Measurements from ENCODE around the gene KCTD6.

The KCTD6 gene

DNA sequence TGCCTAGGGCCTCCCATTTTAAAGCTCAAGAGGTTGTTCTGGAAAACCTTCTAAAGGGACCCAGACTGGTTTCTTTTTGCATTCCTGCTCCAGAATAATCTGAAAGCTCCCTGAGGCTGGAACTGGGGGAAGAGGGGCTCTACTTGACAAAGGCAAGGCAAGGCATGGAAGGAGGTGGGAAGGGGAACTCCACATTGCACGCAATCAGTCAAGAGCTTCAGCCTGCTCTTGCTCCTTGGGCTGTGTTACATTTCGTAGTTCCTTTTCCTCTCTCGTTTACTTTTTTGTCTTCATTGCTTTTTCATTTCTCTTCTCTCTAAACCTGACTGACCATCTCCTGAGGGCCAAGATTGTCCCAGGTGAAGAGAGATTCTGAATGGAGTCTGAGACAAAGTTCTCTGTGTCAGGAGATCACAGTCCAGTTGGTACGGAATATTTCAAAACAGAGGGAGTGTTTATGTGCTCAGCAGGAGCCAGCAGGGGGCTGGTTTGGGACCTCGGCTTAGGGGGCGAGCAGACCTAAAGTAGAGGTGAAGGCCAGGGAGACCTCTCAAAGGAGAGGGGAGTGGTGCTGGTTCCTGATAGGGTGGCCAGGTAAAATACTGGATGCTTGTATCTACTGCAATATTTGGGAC is 6.0 kb upstream of the KCTD6 start:
- no peak for DNase-seq (ENCODE audit: low spot score)

GRCh38 chr3:58487140-58487886 is 4.6 kb upstream of the KCTD6 start:
- DNase-seq (ENCODE audit: low spot score): no peak

DNA sequence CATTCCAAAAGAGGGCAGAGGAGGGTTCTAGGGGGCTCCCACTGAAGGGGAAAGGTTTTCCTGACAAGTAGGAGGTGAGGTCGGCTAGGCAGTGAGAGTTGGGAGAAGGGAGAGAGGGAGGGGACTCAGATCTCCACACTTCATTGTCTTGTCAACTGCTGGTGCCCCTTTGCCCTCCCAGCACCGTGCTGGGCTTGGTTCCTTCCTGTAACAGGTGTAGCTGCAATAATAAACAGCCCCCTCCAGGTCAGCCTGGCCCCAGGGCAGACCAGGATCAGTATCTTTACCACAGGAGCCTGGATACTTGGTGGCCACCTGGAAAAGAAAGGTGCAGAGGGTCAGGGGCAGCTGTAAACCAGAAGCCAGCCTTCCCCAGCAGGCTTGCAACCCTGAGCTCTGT is 2.9 kb upstream of the KCTD6 start:
- DNase-seq (ENCODE audit: low spot score): no peak

DNA sequence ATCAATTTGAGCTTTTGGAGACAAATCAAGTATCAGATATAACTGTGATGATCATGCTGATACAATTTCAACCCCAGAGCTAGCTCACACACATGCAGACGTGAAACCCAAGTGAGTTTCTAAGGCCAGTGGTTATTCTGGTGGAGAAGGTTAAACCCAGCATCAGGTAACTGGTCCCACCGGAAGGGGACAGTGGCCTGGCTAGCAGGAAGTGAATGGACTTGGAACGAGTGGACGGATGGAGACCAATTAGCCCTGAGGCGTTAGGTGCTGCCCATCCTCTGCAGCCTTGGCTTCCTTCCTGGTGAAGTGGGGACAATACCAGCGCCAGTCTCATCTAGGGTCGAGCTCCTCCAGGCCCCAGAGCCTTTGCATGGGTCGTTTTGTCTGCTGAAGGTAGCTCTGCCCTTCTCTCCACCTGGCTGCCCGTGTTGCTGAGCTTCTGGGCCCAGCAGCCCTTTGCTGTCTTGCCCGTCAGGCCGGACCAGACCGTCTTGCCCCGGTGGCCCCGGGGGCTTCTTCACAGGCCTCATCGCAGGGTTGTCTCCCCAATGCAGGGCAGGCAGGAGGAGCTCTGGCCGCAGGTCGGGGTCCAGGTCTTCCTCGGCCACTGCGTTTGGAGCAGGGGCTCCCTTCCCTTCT is 915 bp upstream of the KCTD6 start:
- no peak for DNase-seq (ENCODE audit: low spot score)

GRCh38 chr3:58492494-58492905 is 604 bp downstream of the KCTD6 start:
- DNase-seq (ENCODE audit: low spot score): peak; percentile 12

DNA sequence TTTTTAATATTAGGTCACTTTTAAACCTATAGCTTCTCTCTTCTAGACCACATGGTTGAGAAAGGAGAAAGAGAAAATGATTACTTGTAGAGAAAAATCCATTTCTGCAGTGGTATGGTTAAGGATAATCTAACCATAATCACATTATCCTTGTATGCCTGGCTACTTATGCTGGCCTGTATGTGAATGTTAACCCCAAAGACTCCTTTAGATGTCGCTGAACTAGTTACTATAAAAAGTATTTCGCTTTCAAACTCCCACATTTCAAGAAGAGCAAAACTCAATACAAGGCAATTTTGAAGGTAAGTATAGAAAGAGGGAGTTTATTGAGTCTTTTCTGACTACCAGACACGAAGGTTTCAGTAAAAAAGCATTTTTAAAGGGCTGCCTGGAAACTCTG is 2.2 kb downstream of the KCTD6 start:
- DNase-seq (ENCODE audit: low spot score): no peak

GRCh38 chr3:58495101-58495500 is 3.2 kb downstream of the KCTD6 start:
- no peak for DNase-seq (ENCODE audit: low spot score)

DNA sequence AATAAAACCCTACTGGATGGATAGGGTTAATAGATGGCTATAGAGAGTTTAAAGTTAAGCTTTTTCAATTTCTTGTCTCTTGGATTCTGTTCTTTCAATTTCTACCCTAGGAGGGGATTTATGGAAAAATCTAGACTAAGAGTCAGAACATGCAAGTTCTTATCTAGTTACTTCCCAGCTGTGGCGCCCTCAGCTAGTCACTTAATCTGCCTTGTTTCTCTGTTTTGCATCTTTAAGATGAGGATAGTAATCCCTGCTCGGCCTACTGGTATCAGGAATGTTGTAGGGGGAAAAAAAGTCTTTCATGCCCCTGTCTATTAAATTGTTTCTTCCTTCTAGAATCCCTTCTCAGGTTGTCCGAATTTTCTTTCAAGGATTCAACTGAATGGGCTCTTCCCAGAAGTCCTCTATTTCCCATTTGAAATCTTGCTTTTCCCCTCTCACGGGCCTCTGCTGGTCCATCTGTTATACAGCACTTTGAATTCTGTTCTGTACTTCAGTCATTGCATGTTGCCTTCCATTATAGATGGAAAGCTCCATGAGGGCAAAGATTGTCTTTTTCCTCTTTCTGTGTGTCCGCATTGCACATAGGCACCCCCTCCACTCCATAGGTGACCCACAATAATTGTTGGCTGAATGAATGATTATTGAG is 4.4 kb downstream of the KCTD6 start:
- DNase-seq (ENCODE audit: low spot score): no peak

DNA sequence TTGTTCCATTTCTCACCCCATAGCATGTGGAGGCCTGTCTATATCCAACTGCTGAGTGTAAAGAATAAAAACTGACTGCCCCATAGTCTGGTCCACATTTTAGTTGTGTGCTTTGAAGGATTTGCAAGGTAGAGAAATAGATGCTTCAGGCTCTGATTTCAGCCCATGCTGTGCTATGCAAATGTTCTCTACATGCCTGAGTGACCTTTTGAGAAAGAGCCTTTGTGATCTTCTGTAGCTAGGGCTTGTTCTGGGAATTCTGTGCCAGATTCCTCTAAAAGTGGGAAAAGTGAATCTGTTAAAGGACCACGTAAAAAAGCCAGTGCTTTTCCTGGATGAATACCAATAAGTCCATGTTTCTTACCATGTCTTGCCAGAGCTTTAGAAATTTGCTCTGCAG is 5.2 kb downstream of the KCTD6 start:
- DNase-seq (ENCODE audit: low spot score): no peak

DNA sequence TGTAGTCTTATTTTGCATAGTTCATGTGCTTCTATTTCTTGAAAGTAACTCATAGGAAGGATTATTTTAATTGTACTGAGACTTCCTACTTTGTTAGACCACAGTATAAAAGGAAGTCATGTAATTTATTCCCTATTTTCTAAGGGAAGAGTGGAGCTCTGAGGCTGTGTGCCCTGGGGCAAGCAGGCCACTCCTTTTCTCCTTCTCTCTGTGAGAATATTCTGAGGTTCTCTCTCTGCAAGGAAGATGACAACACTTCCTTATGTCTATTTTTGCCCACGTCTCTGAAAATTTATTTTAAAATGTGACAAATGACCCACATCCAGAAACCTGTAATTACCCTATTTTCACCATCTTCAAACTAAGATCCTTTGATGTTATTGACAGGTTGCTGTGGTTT is 11.0 kb downstream of the KCTD6 start:
- DNase-seq (ENCODE audit: low spot score): no peak

DNA sequence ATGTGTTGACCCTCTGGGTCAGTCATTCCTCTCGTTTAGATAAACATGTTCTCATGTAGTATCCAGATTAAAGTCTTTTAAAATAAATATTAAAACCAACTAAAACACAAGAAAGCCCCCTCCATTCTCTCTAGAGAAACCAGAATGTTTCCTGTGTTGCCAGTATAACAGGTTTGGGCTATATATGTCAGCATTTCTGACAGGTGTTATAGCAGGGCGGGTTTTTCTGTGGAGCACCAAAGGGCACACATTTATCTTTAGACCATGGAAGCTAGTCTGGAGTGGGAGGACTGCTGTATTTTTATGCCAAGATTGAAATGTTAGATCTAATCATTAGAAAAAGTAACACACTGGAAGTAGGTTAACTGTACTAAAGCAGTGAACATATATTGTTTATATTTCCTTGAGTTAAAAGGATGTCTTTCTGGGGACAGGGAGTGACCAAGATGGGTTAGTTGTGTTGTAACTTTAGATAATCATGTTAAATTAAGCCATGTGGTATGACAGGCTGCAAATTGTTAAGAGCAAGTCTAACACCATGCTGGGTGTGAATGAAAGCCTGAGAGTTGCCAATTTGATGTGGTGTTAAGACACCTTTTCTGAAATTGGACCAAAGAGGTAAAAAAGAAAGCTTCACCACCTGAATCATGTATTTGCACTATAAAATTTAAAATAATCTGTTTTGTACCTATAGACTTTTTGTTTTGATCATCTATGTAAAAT is 15.6 kb downstream of the KCTD6 start:
- no peak for DNase-seq (ENCODE audit: low spot score)

DNA sequence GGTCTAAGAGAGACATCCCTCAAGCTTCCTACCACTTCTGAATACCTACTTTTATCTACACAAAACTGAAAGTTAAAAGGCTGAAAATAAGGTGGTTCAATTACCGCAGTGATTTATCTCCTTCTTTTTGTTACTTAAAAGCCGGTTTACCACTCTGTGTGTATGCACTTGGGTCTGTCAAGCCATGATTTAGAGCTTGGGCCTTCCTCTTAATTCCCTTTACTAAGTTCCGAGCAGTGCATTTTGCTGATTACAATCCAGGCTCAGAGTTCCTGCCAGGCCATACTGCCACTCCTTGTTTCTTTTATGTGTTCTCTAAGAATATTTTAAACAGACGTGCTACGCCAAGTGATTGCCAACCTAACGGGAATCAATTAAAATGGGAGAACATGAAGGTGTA is 16.5 kb downstream of the KCTD6 start:
- no peak for DNase-seq (ENCODE audit: low spot score)

GRCh38 chr3:58514405-58514804 is 22.5 kb downstream of the KCTD6 start:
- no peak for DNase-seq (ENCODE audit: low spot score)

- no peak for DNase-seq (ENCODE audit: low spot score)
Observed at GRCh38 chr3:58518291-58518789, 26.4 kb downstream of the KCTD6 start.

DNA sequence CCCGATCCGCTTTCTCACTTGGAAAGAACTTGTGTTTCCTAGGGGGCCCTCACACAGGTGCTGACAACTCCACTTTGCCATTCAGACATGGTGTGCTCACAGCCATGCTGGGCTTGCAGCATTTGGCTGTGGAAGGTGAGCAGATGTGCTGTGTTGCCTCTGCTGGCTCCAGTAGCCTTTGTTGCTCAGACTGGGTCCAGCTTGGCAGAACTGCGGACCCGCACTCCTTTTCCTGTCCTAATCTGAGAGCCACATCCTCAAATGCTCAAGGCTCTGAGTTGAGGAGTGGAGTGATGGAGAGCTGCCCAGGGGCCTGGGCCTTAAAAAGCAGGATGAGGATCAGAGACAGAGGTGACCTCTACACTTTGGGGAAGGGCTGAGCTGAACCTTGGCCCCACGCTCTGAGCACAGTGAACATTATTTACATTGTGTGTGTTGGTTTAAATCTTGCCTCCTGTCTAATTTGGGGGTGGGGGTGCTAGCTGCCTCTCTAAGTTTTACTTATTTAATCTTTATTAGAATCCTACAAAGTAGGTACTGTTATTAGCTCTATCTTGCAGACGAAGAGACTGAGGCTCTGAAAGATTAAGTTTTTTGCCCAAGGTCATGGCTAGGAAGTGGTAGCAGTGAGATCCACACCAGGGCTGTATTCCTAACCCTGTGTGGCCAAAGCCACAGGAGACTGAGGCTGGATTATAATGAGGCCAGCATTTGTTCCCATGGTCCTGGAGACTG is 27.9 kb downstream of the KCTD6 start:
- no peak for DNase-seq (ENCODE audit: low spot score)

GRCh38 chr3:58520403-58521335 is 28.8 kb downstream of the KCTD6 start:
- DNase-seq (ENCODE audit: low spot score): no peak

DNA sequence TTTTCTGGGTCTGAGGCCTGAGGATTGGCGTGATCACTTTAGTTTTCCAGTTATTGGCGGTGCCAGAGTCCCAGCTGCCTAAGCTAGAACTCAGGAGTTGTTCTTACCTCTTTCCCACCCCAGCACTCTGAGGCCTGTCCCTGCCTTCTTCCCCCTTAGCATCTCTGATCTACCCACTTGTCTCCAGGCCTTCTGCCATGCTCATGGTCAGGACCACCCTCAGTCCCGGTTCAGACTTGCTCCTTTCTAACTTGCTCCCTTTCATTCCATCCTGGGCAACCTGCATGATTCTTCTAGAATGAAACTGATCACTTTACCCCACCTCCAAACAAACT is 29.4 kb downstream of the KCTD6 start:
- DNase-seq (ENCODE audit: low spot score): no peak

- no peak for DNase-seq (ENCODE audit: low spot score)
Observed at GRCh38 chr3:58521917-58522631, 30.2 kb downstream of the KCTD6 start.

DNA sequence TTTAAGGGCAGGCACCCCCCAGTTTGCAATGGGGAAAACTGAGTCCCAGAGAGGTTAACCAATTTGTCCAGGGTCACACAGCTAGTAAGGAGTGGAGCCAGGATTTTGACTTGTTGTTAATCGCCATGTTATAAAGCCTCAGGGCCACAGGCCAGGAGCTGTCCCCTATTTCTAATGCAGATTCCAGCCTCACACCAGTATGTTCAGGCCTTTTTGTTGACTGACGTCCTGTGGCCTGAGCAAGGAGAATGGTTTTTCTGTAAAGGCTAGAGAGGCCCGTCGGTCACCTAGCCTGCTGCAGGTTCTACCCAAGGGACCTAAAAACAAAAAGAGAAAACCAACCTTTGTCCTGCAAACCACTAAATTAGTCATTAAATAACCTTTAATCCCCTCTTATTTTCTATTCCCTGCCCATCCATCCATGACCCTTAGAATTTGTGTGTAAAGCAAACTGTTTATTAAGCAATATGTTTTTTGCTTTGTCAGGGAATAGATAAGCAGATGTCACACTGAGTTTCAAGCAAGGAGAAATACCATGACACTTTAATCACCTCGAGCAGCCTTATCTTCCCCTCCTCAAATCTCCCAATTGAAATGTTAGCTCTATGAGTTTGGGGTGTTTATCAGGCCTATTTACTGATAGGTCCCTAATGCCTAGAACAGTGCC is 31.0 kb downstream of the KCTD6 start:
- DNase-seq (ENCODE audit: low spot score): no peak

Data from LoVo (cell line).